Activated CD4-positive, alpha-beta memory T cell treated with anti-CD3 and anti-CD28 coated beads, Interleukin-2, amount 10 ng/mL, durations not matched to agents 7 days and 5 days (primary cell): Measurements from ENCODE around the gene ITGA7. TPM values are rescaled to one million over a fixed set of nuclear protein-coding genes. Genes with fewer than 3 reads are reported as not detected.
"Not testable (repeated sequence)": the region's sequence is repeated elsewhere in the genome, so short reads cannot be mapped to it uniquely, and the experiment has no call there.

ENCODE experiments used
- CTCF ChIA-PET: fragments of 350-600 bp; sonication (Branson Sonifier 250); formaldehyde crosslinking; loops from one replicate; lab custom pipeline; 2021; ENCODE audit warnings: antibody characterized with exemption, inconsistent platforms; lab: Charles Lee
- POLR2A ChIA-PET: fragments of 350-600 bp; sonication (Branson Sonifier 250); formaldehyde crosslinking; loops from one replicate; lab custom pipeline; 2021; ENCODE audit warnings: antibody characterized with exemption; lab: Charles Lee
- DNase-seq: peaks from one replicate; pipeline ENCODE4 v3.0.0-alpha.2; 2020
- H3K27ac Mint-ChIP-seq: one replicate; pipeline ENCODE4 v1.8.0; 2021; ENCODE audit warnings: mild to moderate bottlenecking, mixed read lengths
- H3K27me3 Mint-ChIP-seq: one replicate; pipeline ENCODE4 v1.8.0; 2021; ENCODE audit warnings: mixed read lengths
- H3K36me3 Mint-ChIP-seq: one replicate; pipeline ENCODE4 v1.8.0; 2021; ENCODE audit warnings: low read depth, mixed read lengths
- H3K4me1 Mint-ChIP-seq: one replicate; pipeline ENCODE4 v1.8.0; 2021; ENCODE audit warnings: mixed read lengths
- H3K4me3 Mint-ChIP-seq: one replicate; pipeline ENCODE4 v1.8.0; 2021; ENCODE audit warnings: mild to moderate bottlenecking, mixed read lengths
- H3K9me3 Mint-ChIP-seq: one replicate; pipeline ENCODE4 v1.8.0; 2021; ENCODE audit warnings: mixed read lengths
- total RNA-seq, 2 experiments: library from RNA; stranded (reverse); gene quantifications; one replicate each; pipeline ENCODE4 v1.2.3, GENCODE V29; 2021

ITGA7 gene
- total RNA-seq, 2 experiments from 2014 or later, result 1.9 to 2.0 TPM

- H3K4me3 Mint-ChIP-seq, result no peak overlapping the region
- peaks cover 3% of the 10 kb centered on the region for H3K9me3 Mint-ChIP-seq
- H3K4me1 Mint-ChIP-seq, result peaks cover 4% of the 10 kb centered on the region
- H3K36me3 Mint-ChIP-seq, result no peaks in the 10 kb centered on the region
- CTCF ChIA-PET, result interaction anchor here (5.1 kb wide), 1 partner anchor 9 kb away, joined by 72 read pairs; no protein-coding TSS in a partner anchor
- POLR2A ChIA-PET, result no interaction called here
- H3K27me3 Mint-ChIP-seq, result peaks cover 12% of the 10 kb centered on the region
- H3K27ac Mint-ChIP-seq, result no peak overlapping the region
- DNase-seq, result no peak
Observed at GRCh38 chr12:55654511-55655214, 53.0 kb downstream of the ITGA7 start.

- ChIA-PET POLR2A (no interaction called here), CTCF (no interaction called here)
- H3K36me3 Mint-ChIP-seq, result no peaks in the 10 kb centered on the region
- no peak overlapping the region for H3K27ac Mint-ChIP-seq
- peaks cover 5% of the 10 kb centered on the region for H3K9me3 Mint-ChIP-seq
- DNase-seq, result no peak
- H3K4me3 Mint-ChIP-seq, result no peak overlapping the region
- H3K27me3 Mint-ChIP-seq, result peaks cover 9% of the 10 kb centered on the region
- peaks cover 4% of the 10 kb centered on the region for H3K4me1 Mint-ChIP-seq
Observed at GRCh38 chr12:55653031-55653430, 54.7 kb downstream of the ITGA7 start.

DNA sequence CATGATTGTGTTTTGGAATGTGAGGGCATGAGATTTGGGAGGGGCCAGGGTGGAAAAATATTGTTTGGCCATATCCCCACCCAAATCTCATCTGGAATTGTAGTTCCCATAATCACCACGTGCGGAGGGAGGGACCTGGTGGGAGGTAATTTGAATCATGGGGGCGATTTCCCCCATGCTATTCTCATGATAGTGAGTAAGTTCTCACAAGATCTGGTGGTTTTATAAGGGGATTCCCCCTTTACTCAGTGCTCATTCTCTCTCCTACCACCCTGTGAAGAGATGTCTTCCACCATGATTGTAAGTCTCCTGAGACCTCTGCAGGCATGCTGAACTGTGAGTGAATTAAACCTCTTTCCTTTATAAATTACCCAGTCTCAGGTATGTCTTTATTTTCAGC, 55.4 kb downstream of the ITGA7 start:
- CTCF ChIA-PET, result no interaction called here
- H3K36me3 Mint-ChIP-seq, result no peaks in the 10 kb centered on the region
- H3K4me1 Mint-ChIP-seq, result peaks cover 4% of the 10 kb centered on the region
- peaks cover 5% of the 10 kb centered on the region for H3K27me3 Mint-ChIP-seq
- peaks cover 5% of the 10 kb centered on the region for H3K9me3 Mint-ChIP-seq
- POLR2A ChIA-PET, result no interaction called here
- no peak overlapping the region for H3K27ac Mint-ChIP-seq
- no peak for DNase-seq
- H3K4me3 Mint-ChIP-seq, result no peak overlapping the region

DNA sequence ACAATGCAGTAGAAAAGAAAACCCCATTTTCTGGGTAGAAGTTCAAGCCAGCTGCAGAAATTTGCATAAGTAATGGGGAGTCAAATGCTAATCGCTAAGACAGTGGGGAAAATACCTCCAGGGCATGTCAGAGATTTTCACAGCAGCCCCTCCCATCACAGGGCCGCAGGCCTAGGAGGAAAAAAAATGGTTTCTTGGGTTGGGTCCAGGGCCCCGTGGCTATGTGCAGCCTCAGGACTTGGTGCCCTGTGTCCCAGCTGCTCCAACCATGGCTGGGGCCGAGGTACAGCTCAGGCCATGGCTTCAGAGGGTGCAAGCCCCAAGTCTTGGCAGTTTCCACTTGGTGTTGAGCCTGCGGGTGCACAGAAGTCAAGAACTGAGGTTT, 56.4 kb downstream of the ITGA7 start:
- ChIA-PET CTCF (no interaction called here), POLR2A (no interaction called here)
- no peak for DNase-seq
- H3K4me3 Mint-ChIP-seq, result no peak overlapping the region
- H3K4me1 Mint-ChIP-seq, result peaks cover 9% of the 10 kb centered on the region
- H3K9me3 Mint-ChIP-seq, result peaks cover 5% of the 10 kb centered on the region
- H3K36me3 Mint-ChIP-seq, result no peaks in the 10 kb centered on the region
- no peaks in the 10 kb centered on the region for H3K27me3 Mint-ChIP-seq
- no peak overlapping the region for H3K27ac Mint-ChIP-seq

DNA sequence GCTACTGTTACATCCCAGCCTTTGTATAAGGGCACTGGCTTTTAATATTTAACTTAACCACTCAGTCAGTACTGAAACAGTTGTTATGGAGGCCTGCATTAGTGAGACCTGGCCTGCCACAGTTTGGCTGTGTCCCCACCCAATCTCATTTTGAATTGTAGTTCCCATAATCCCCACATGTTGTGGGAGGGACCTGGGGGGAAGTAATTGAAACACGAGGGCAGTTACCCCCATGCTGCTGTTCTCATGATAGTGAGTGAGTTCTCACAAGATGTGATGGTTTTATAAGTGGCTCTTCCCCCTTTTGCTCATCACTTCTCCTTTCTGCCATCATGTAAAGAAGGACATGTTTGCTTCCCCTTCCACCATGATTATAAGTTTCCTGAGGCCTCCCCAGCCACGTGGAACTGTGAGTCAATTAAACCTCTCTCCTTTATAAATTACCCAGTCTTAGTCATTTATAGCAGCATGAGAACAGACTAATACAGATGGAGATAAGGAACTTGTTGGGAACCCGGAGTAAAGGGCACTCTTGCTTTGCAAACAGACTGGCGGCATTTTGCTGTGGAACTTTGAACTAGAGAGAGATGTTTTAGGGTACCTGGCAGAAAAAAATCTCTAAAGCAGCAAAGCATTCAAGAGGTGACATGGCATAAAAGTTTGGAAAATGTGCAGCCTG, 56.9 kb downstream of the ITGA7 start:
- H3K27me3 Mint-ChIP-seq, H3K36me3 Mint-ChIP-seq, H3K27ac Mint-ChIP-seq, CTCF ChIA-PET, POLR2A ChIA-PET, DNase-seq, H3K9me3 Mint-ChIP-seq, H3K4me3 Mint-ChIP-seq: not testable (repeated sequence)
- peaks cover 14% of the 10 kb centered on the region for H3K4me1 Mint-ChIP-seq

- CTCF ChIA-PET, result interaction anchor here (0.6 to 4.6 kb wide), 10 partner anchors 9 to 654 kb away, joined by 3 to 72 read pairs (median 4); partner anchors contain the start of genes DNAJC14 and OR10P1
- no peaks in the 10 kb centered on the region for H3K36me3 Mint-ChIP-seq
- H3K27ac Mint-ChIP-seq, result peak overlapping the region; percentile 21
- H3K9me3 Mint-ChIP-seq, result peaks cover 5% of the 10 kb centered on the region
- H3K4me3 Mint-ChIP-seq, result no peak overlapping the region
- H3K27me3 Mint-ChIP-seq, result no peaks in the 10 kb centered on the region
- peaks cover 26% of the 10 kb centered on the region for H3K4me1 Mint-ChIP-seq
- POLR2A ChIA-PET, result no interaction called here
- DNase-seq, result no peak
Observed at GRCh38 chr12:55647027-55647426, 60.7 kb downstream of the ITGA7 start.

DNA sequence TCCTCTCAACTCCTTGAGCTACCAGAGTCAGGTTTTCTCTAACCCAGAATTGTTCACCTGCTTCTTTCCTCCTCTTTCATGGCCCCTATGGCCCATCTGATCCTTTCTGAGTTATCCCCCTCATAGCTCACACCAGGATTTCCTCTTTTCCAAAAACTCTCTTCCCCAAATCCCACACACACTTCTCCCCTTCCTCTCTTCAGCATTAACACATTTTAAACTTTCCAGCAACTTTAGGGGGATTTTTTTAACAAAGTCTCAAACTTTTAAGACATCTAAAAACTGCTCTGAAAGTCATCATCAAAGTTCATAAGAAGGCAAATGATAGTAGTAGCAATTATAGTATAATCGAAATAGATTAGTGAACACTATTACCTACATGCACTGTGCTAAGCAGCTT, 63.1 kb downstream of the ITGA7 start:
- H3K9me3 Mint-ChIP-seq, result peaks cover 1% of the 10 kb centered on the region
- POLR2A ChIA-PET, result no interaction called here
- H3K27me3 Mint-ChIP-seq, result no peaks in the 10 kb centered on the region
- no peaks in the 10 kb centered on the region for H3K36me3 Mint-ChIP-seq
- no peak for DNase-seq
- no peak overlapping the region for H3K27ac Mint-ChIP-seq
- H3K4me1 Mint-ChIP-seq, result peaks cover 30% of the 10 kb centered on the region
- CTCF ChIA-PET, result interaction anchor here (1.1 to 4.6 kb wide), 6 partner anchors 9 to 94 kb away, joined by 3 to 72 read pairs (median 8); partner anchors contain the start of gene OR10P1
- H3K4me3 Mint-ChIP-seq, result no peak overlapping the region

DNA sequence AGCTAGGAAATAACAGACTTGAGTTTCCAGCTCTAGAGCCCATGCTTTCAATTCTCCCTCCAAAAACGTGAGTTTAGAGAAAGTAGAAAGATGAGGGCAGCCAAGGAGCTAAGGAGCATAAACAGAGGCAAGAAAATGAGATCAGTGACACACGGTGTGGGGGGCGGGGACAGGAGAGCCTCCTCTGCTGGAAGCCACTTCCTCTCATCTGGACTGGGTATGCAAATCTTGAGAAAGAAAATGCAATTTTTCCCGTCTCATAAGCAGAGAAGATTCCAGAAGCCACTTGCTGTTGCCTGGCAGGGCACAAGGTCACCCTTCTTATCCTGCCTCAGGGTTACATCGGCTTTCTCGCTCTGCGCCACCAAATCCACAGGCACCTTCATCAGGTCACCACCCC, 65.0 kb downstream of the ITGA7 start:
- POLR2A ChIA-PET, result no interaction called here
- Mint-ChIP-seq H3K36me3 (no peaks in the 10 kb centered on the region), H3K9me3 (no peaks in the 10 kb centered on the region), H3K27ac (no peak overlapping the region), H3K4me3 (no peak overlapping the region), H3K4me1 (peaks cover 39% of the 10 kb centered on the region), H3K27me3 (peaks cover under 1% of the 10 kb centered on the region)
- CTCF ChIA-PET, result interaction anchor here (1.5 kb wide), 1 partner anchor 13 kb away, joined by 9 read pairs; no protein-coding TSS in a partner anchor
- DNase-seq, result peak; percentile 53

DNA sequence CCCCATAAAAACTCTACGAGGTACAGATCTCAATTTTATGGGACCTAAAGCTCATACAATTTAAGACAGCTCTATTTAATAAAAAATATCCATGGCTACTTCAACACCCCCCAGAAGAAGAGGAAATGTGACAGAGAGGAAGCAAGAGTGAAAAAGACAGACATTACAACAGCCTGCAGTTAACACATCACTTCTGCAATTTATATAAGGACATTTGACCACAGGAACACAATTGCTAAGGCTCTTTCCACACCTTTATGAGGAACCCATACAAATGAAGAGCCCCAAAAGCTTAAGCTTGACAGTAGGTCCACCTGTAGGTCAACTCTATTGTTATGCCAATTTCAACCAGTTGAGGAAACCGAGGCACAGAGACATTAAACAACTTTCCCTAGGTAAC, 65.4 kb downstream of the ITGA7 start:
- CTCF ChIA-PET, result interaction anchor here (1.5 kb wide), 1 partner anchor 14 kb away, joined by 9 read pairs; no protein-coding TSS in a partner anchor
- no peak overlapping the region for H3K27ac Mint-ChIP-seq

GRCh38 chr12:55641595-55641994, 66.1 kb downstream of the ITGA7 start:
- no peak overlapping the region for H3K4me3 Mint-ChIP-seq

More for the DNA sequence above, 65.4 kb downstream of the ITGA7 start:
- POLR2A ChIA-PET, result no interaction called here
- no peaks in the 10 kb centered on the region for H3K9me3 Mint-ChIP-seq
- no peak overlapping the region for H3K4me3 Mint-ChIP-seq
- peaks cover 43% of the 10 kb centered on the region for H3K4me1 Mint-ChIP-seq
- H3K27me3 Mint-ChIP-seq, result peaks cover 2% of the 10 kb centered on the region
- H3K36me3 Mint-ChIP-seq, result no peaks in the 10 kb centered on the region
- no peak for DNase-seq

GRCh38 chr12:55637467-55637866, 70.2 kb downstream of the ITGA7 start:
- no peaks in the 10 kb centered on the region for H3K36me3 Mint-ChIP-seq
- peaks cover 33% of the 10 kb centered on the region for H3K4me1 Mint-ChIP-seq
- DNase-seq, result peak; percentile 73
- ChIA-PET CTCF (no interaction called here), POLR2A (no interaction called here)
- peak overlapping the region; percentile 61 for H3K4me3 Mint-ChIP-seq
- no peaks in the 10 kb centered on the region for H3K9me3 Mint-ChIP-seq
- H3K27me3 Mint-ChIP-seq, result peaks cover 6% of the 10 kb centered on the region
- H3K27ac Mint-ChIP-seq, result peak overlapping the region; percentile 80

More at GRCh38 chr12:55641595-55641994, 66.1 kb downstream of the ITGA7 start:
- no peak for DNase-seq
- ChIA-PET CTCF (interaction anchor here (1.5 kb wide), 1 partner anchor 14 kb away, joined by 9 read pairs; no protein-coding TSS in a partner anchor), POLR2A (no interaction called here)
- Mint-ChIP-seq H3K27ac (no peak overlapping the region), H3K36me3 (no peaks in the 10 kb centered on the region), H3K4me1 (peaks cover 46% of the 10 kb centered on the region), H3K27me3 (peaks cover 2% of the 10 kb centered on the region), H3K9me3 (no peaks in the 10 kb centered on the region)

DNA sequence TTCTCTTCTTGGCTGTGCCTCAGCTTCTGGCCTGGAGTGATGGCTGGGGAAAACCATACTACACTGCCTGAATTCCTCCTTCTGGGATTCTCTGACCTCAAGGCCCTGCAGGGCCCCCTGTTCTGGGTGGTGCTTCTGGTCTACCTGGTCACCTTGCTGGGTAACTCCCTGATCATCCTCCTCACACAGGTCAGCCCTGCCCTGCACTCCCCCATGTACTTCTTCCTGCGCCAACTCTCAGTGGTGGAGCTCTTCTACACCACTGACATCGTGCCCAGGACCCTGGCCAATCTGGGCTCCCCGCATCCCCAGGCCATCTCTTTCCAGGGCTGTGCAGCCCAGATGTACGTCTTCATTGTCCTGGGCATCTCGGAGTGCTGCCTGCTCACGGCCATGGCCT, 70.9 kb downstream of the ITGA7 start, which contains the start of gene OR10P1:
Gene OR10P1, plus strand, starts transcription at position 40 of the 400 bp plus-strand sequence. Its CDS starts 0 bp downstream, at position 40.
- ChIA-PET POLR2A (no interaction called here), CTCF (interaction anchor here (1.5 to 3.1 kb wide), 2 partner anchors 9 to 19 kb away, joined by 4 to 21 read pairs; no protein-coding TSS in a partner anchor)
- DNase-seq, result no peak
- Mint-ChIP-seq H3K4me1 (peaks cover 27% of the 10 kb centered on the region), H3K9me3 (no peaks in the 10 kb centered on the region), H3K4me3 (peak within 1 kb of the TSS; percentile 61), H3K36me3 (no peaks in the 10 kb centered on the region), H3K27ac (peak within 1 kb of the TSS; percentile 80), H3K27me3 (peaks cover 6% of the 10 kb centered on the region)

DNA sequence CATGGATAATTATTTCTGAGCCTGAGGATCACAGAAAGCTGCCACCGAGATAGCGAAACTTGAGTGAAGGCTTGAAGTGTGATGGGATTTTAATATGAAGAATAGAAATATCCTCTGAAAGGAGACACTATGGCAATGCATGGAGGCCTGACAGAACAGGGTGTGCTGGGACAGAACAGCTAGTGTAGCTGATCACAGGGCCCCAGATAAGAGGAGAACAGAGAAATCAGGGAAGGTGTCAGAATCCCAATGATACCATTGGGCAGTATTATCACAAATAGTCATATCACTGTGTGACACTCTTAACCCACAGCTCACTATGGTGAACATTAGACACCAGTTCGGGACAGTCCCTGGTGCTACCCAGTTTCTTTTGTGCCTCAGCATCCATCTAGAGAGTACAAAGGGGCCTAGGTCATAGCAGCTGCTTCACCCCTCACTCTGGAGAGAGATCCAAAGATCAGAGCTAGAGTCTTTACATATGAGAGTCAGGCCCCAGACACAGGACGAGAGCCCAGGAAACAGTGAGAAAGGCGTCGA, 71.5 kb downstream of the ITGA7 start:
- Mint-ChIP-seq H3K27ac (no peak overlapping the region), H3K36me3 (no peaks in the 10 kb centered on the region), H3K4me1 (peaks cover 25% of the 10 kb centered on the region), H3K9me3 (no peaks in the 10 kb centered on the region), H3K27me3 (peaks cover 6% of the 10 kb centered on the region), H3K4me3 (peak overlapping the region; percentile 18)
- ChIA-PET CTCF (interaction anchor here (1.5 to 3.1 kb wide), 2 partner anchors 10 to 18 kb away, joined by 4 to 21 read pairs; no protein-coding TSS in a partner anchor), POLR2A (no interaction called here)
- DNase-seq, result no peak
